ENCODE data around the gene SHD.

SHD gene

DNA sequence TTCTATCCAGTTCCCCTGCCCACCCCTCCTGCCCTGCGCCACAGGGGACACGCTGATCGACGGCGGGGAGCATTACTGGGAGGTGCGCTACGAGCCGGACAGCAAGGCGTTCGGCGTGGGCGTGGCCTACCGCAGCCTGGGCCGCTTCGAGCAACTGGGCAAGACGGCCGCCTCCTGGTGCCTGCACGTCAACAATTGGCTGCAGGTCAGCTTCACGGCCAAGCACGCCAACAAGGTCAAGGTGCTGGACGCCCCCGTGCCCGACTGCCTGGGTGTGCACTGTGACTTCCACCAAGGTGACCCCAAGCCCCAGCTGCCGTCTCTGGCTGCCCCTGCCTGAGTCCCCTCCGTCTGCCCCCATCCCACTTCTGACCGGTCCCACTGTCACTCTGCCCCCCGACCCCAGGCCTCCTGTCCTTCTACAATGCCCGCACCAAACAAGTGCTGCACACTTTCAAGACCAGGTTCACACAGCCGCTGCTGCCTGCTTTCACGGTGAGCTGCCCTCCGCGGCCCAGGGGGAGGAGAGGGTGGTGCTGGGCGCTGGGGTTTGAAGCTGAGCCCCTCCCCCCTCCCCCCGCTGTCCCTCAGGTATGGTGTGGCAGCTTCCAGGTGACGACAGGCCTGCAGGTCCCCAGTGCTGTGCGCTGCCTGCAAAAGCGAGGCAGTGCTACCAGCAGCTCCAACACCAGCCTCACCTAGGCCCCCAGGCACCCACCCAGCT is 44.0 kb downstream of the SHD start:
- no peak overlapping the region for H3K4me3 ChIP-seq (ENCODE audit: control insufficient read depth, low read depth, low read length)
- TF ChIP-seq, protein P1, sequence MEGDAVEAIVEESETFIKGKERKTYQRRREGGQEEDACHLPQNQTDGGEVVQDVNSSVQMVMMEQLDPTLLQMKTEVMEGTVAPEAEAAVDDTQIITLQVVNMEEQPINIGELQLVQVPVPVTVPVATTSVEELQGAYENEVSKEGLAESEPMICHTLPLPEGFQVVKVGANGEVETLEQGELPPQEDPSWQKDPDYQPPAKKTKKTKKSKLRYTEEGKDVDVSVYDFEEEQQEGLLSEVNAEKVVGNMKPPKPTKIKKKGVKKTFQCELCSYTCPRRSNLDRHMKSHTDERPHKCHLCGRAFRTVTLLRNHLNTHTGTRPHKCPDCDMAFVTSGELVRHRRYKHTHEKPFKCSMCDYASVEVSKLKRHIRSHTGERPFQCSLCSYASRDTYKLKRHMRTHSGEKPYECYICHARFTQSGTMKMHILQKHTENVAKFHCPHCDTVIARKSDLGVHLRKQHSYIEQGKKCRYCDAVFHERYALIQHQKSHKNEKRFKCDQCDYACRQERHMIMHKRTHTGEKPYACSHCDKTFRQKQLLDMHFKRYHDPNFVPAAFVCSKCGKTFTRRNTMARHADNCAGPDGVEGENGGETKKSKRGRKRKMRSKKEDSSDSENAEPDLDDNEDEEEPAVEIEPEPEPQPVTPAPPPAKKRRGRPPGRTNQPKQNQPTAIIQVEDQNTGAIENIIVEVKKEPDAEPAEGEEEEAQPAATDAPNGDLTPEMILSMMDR (conservative IDR thresholded peaks at IDR 0.05; ENCODE audit: control insufficient read depth, insufficient read depth, low read depth, low read length), result no peak
- no peak for DNase-seq (ENCODE audit: low read depth)

DNA sequence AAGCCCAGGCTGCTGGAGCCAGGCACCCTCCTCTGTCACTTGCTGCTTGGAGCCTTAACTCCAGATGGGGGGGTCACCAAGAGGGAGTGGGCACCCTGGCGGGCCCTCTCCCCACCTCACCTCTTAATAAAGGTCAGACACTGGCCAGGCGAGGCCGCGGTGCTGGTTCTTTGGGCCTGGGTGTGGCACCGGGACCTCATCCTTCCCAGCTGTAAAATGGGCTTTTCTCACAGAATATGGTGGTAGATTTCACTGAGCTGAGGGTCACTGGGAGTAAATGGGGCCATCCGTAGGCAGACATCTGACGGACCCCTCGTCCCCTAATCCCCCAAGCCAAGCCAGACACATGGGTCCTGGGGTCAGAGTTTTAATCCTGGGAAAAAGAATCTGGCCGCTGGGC is 44.6 kb downstream of the SHD start:
- TF ChIP-seq, protein P1 (conservative IDR thresholded peaks at IDR 0.05; ENCODE audit: control insufficient read depth, insufficient read depth, low read depth, low read length), result no peak
- H3K4me3 ChIP-seq (ENCODE audit: control insufficient read depth, low read depth, low read length), result no peak overlapping the region

DNA sequence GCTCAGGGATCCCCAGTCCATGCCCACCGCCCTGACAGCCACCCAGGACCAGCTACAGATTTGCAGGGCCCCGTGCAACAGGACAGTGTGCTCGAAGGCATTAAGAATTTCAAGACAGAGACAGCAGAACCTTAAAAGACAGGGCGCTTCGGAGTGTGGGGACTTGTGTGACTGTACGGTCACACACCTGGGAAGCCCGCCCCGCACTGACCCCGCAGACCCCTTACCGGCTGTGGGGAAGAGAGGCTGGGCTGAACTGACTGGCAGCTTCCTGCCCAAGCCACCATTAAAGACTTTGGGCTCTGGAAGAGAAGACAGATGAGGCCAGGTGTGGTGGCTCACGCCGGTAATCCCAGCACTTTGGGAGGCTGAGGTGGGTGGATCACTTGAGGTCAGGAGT is 45.2 kb downstream of the SHD start:
- TF ChIP-seq, protein P1 (conservative IDR thresholded peaks at IDR 0.05; ENCODE audit: control insufficient read depth, insufficient read depth, low read depth, low read length), result no peak
- no peak overlapping the region for H3K4me3 ChIP-seq (ENCODE audit: control insufficient read depth, low read depth, low read length)
- DNase-seq (ENCODE audit: low read depth), result no peak

More for the DNA sequence above, 44.6 kb downstream of the SHD start:
- DNase-seq (ENCODE audit: low read depth), result no peak

DNA sequence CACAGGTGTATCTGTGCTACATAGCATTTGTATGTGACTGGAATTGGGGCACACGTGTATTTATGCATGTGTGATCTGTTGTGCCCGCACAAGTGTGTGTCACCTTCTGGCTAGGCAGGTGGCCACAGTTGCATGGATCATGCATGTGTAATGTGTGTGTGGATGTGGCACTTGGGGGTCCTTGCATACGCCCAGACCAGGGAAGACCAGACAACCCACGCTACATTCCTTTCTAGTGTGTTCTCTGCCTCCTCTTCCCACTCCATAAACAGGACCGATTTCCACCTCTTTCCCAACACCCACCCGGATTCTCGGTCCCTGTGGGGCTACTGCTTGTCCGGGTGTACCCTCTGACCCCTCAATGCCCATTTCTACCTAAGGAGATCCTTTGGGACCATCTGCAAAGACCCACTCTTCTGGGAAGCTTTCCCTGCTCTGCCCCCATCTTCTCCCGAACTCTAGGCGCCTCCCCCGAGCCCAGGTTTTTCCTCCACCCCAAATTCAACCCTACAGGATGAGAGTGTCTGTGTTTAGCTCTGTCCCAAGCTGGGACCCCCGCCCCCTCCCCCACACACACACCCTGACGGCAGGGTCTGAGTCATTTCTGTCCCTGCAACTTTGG is 47.3 kb downstream of the SHD start:
- no peak overlapping the region for H3K4me3 ChIP-seq (ENCODE audit: control insufficient read depth, low read depth, low read length)
- TF ChIP-seq, protein P1 (conservative IDR thresholded peaks at IDR 0.05; ENCODE audit: control insufficient read depth, insufficient read depth, low read depth, low read length), result no peak
- DNase-seq (ENCODE audit: low read depth), result no peak

DNA sequence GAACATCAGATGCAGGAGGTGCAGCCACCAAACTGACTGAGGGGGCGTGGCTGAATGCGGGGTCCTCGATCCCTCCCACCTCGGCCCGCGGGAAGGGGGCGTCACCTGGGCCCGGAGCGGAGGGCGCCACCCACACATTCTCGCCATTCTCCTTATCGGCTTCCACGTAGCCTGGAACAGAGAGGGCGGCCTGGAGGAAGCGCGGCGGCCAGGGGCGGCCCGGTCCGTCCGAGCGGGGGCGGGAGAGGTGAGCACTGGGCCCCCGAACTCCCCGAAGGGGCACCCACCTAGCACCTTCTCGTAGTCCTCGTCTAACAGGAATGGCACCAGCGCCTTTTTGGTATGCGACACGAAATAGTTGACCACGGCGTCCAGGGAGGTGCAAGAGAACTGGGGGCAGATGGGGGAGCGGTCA is 47.8 kb downstream of the SHD start:
- TF ChIP-seq, protein P1 (conservative IDR thresholded peaks at IDR 0.05; ENCODE audit: control insufficient read depth, insufficient read depth, low read depth, low read length), result no peak
- H3K4me3 ChIP-seq (ENCODE audit: control insufficient read depth, low read depth, low read length), result no peak overlapping the region
- DNase-seq (ENCODE audit: low read depth), result no peak

DNA sequence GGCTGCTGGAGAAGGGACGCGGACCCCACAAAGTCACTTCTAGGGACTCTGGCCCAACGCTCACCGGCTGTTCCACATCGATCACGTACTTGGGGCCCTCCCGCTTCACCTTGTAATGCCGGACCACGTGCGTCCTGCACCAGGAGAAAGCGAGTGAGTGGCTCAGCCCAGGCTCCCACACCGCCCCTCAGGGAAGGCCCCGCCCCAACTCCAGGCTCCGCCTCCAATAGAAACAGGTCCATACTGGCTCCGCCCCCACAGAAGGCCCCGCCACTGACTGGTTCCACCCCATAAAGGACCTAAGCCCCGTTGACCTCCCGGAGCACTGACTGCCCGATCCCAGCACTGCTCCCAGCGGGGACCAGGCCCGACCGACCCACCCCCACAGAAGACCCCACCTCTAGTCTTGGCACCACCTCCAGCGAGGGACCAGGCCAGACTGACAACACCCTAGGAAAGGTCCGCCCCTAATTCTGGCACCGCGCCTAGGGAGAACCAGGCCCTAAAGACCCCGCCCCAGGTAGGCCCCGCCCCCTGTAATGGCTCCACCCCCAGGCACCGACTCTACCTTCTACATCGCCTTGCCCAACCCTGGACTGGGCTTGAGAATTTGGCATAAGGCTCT is 48.3 kb downstream of the SHD start:
- TF ChIP-seq, protein P1 (conservative IDR thresholded peaks at IDR 0.05; ENCODE audit: control insufficient read depth, insufficient read depth, low read depth, low read length), result no peak
- peak overlapping the region; percentile 36 for H3K4me3 ChIP-seq (ENCODE audit: control insufficient read depth, low read depth, low read length)
- peak; percentile 41 for DNase-seq (ENCODE audit: low read depth)

Measured in fibroblast of mammary gland (primary cell).